Esophagus squamous epithelium (tissue), 4 donors: ENCODE measurements around the gene ELOVL6.

ENCODE experiments used
- CTCF ChIP-seq, 6 experiments: fragments of 450-650 bp in 4 of 6; fragments of 200-600 bp in 2 of 6; sonication (generic) in 2 of 6; IDR thresholded peaks; one replicate each; pipeline ENCODE4 v1.5.1; 2016 to 2019; ENCODE audit warnings: antibody characterized with exemption in 6 of 6, mild to moderate bottlenecking in 4 of 6, moderate library complexity in 4 of 6
- POLR2A ChIP-seq, 4 donors: fragments of 450-650 bp; IDR thresholded peaks; one replicate each; pipeline ENCODE4 v1.6.1; 2017; ENCODE audit warnings: antibody characterized with exemption in 4 of 4, mild to moderate bottlenecking in 4 of 4, moderate library complexity in 3 of 4

DNA sequence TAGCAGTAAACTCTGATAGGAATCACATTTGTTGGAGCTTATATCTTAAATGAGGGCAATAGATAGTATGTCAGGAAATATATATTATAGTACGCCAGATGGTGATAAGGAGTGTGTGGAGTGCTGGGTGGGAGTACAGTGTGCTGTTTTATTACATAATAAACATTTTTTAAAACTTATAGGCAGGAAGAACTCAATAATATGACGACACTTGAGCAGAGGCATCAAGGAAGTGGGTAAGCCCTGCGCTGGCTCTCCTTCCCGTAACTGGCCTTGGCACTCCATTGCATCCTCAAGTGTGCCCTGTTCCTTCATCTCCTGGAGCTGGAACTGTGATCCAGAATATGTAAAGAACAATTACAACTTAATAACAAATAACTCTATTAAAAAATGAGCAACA lies 123.8 kb downstream of the ELOVL6 start:
- TF ChIP-seq CTCF (IDR thresholded peaks at IDR 0.05) (no peak), POLR2A (IDR thresholded peaks at IDR 0.05) (no peak)
